Ammon's horn (tissue), 1 donor: ENCODE measurements around the gene CCDC188.

Experiments used
- DNase-seq: peaks from one replicate; pipeline ENCODE4 v3.0.0-alpha.2; 2016; ENCODE audit warnings: low spot score

Gene CCDC188

GRCh38 chr22:20184501-20185165, 33.8 kb upstream of the CCDC188 start:
- DNase-seq, result no peak

DNA sequence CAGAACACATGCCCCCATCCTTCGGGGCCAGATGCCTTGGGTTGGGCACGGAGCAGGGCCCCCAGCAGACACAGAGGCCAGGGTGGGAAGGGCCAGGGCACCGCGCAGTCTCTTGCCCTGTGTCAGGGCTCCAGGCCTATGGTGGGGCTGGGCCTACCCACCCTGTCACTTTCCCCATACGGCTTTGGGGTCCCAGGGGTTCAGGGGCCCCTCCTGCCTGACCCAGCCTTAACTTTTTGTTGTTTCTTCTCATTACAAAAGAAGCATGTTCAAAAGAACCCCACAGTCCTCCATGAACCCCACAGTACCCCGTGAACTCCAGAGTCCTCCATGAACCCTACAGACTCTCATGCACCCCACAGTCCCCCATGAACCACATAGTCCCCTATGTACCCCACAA, 33.0 kb upstream of the CCDC188 start:
- no peak for DNase-seq

GRCh38 chr22:20183101-20183500, 32.2 kb upstream of the CCDC188 start:
- DNase-seq, result no peak

GRCh38 chr22:20182365-20182764, 31.5 kb upstream of the CCDC188 start:
- no peak for DNase-seq

DNA sequence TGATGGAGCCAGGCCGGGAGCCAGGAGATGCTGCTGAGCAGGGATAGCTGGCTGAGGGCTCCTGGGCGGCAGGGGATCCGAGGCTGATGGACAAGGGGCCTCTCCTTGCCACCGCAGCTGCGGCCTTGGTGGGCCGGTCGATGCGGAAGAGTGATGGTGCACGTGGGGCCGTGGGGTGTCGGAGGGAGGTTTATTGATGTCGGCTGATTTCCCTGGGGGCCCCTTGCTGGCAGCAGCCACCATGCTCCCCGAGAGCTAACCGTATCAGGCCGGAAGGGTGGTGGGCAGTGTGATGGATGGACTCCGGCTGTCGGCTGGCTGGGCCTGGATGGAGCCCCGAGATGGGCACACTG, 31.0 kb upstream of the CCDC188 start:
- no peak for DNase-seq

DNA sequence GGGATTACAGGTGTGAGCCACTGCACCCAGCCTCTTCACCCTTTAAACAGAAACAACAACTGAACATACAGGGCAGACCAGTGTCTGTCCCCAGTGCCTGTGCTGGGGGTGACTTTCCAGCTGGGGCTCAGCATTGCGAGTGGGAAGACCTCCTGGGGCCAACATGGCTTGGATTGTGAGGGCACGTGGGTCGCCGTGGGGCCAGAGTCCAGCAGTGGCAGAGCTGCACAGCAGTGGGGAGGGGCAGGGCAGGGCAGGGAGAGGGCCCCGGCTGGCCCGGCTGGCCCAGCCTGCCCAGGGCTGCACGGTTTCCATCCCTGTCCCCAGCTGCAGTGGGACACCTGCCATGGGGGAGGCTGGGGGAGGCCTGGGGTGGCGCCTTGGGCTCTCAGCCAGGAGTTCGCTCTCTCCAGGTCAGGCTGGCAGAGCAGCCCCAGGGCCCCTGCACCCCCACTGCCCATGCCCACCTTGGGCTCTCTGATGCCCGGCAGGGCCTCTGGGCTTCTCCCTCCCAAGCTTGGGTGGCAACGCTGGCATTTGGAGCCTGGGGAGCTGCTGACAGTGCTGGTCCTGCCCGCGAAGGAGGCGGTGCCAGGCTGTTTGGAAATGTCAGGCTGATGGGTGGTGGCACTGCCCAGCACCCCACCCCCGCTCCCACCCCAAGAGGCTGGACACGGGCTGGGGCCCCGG, 30.5 kb upstream of the CCDC188 start:
- no peak for DNase-seq

- DNase-seq, result no peak
Observed at GRCh38 chr22:20180640-20181039, 29.8 kb upstream of the CCDC188 start.

- no peak for DNase-seq
Observed at GRCh38 chr22:20180245-20180630, 29.4 kb upstream of the CCDC188 start.

- no peak for DNase-seq
Observed at GRCh38 chr22:20179455-20180244, 28.8 kb upstream of the CCDC188 start.

DNA sequence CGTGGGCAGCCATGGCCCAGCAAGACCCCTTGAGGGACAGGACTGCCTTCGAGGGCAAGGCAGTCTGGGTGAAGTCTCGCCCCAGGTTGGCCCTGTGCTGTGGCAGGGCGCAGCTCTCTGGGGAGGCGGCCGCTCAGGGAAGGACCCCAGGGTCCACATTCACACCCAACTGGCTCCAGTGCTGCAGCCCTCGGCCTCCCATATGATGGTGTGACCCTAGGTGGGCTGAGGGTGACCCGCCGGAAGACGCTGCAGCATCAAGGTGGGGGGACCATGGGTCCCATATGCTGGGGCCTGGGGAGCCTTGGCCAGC, 28.0 kb upstream of the CCDC188 start:
- DNase-seq, result no peak

- DNase-seq, result no peak
Observed at GRCh38 chr22:20178075-20178914, 27.4 kb upstream of the CCDC188 start.

GRCh38 chr22:20177217-20177911, 26.5 kb upstream of the CCDC188 start:
- no peak for DNase-seq

DNA sequence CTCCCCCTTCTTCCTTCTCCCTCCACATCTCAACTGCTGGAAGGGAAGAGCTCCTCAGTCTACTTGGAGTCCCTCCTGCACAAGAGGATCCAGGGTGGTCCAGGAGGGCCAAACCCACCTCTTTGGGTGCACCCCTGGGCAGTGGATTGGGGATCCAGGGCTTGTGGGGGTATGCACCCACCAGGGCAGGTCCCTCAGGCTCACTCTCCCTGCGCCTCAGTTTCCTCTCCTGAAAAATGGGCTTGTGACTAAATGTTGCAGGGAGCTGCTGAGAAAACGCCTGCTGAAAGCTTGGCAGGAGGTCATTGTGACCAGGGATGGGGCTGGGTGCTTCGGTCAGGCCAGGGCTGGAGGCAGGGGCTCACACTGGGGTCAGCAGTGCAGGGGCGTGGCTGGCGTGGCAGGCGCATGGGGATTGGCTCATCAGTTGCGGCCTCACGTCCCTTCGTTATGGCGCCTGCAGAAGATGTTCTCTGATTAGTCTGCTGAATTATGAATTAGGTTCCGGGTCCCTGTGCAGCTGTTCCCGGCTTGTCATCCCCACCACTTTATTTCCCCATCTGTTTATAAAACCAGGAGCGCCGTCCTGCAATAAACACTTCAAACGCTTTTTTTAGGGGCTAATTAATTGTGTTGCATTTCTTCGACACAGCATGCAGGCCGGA, 25.7 kb upstream of the CCDC188 start:
- DNase-seq, result no peak

DNA sequence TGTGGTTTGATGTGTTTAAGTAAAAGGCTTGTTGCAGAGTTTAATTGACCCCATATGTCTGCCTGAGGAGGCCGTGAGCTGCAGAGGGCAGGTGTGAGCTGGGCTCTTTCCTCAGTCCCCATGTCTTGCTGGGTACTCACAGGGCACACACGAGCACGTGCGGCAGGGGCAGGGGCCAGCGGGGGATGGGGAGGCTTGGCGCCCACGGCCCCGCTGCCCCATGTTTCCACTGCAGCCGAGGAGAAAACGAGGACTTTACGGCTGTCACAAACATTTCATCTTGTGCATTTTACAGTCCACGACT, 24.7 kb upstream of the CCDC188 start:
- DNase-seq, result no peak

DNA sequence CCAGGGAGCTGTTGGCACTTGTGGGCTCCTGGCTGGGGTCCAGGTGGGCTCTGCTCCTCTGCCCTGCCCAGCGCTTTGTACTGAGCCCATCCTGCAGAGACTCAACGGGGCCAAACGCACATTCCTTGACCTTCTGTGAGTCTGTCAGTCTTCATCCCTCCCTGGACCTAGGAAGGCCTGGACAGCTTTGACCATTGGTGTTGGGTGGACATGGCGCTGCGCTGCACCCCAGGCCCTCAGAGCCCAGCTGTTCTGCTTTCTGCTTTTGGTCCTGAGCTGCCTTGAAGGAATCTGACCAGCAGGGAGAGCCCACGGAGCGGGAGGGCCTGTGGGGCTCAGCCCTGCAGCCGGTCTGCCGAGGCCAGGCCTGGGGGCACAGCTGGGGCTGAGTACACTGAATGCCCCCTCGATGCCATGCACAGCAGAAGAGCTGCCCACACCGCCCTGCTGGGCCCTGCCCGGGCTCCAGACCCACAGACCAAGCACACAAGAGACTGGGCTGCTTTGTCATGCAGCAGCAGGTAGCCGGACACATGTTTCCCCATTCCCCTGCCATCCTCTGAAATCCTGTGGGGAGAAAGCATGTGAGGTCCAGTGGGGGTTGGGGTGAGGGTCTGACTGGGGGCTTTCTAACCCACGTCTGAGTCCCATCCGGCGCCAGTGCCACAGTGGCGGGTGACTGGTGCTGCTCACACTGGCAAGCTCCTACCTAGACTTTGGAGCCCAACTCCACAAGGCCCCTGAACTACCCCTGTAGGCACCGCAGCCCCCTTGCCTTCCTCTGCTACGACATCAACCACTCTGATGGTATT, 24.1 kb upstream of the CCDC188 start:
- DNase-seq, result no peak

DNA sequence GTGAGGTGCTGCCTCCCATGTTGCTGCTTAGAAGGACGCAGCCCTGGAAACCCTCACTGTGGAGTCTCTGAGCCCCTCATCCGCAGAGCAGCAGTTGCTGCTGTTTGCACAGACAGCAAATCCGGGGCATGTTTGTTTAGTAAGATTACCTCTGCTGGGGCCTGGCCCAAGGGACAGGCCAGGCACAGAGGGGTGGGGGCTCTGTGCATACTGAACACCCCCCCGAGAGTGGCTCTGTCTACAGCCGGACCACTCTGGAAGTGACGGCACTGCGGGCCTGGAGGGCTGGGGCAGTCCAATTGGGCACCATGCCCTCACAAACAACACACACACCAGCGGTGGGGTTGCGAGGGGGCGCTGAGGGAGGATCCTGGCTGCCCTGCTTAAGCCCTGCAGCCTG, 22.9 kb upstream of the CCDC188 start:
- no peak for DNase-seq

- no peak for DNase-seq
Observed at GRCh38 chr22:20173246-20173645, 22.4 kb upstream of the CCDC188 start.

GRCh38 chr22:20172141-20172613, 21.3 kb upstream of the CCDC188 start:
- no peak for DNase-seq

GRCh38 chr22:20171288-20172140, 20.7 kb upstream of the CCDC188 start:
- no peak for DNase-seq

GRCh38 chr22:20170170-20170569, 19.3 kb upstream of the CCDC188 start:
- no peak for DNase-seq
